ENCODE measurements around the gene E2F3.

GRCh38 chr6:20437639-20438038, 36.0 kb downstream of the E2F3 start:
- TF ChIP-seq POLR2AphosphoS5 (IDR thresholded peaks at IDR 0.05; ENCODE audit: low read depth, low read length), result no peak
- no peak for TF ChIP-seq JUND (IDR thresholded peaks at IDR 0.05)
- no peak for TF ChIP-seq CEBPB (IDR thresholded peaks at IDR 0.05; ENCODE audit: low read depth)
- no peak for TF ChIP-seq CTCF (IDR thresholded peaks at IDR 0.05 in 2 of 3, conservative IDR thresholded peaks at IDR 0.05 in 1 of 3; ENCODE audit: borderline replicate concordance in 1 of 3, insufficient read depth in 1 of 3, low read depth in 2 of 3, low read length in 2 of 3)
- no peak for TF ChIP-seq SIN3A (IDR thresholded peaks at IDR 0.05; ENCODE audit: low read depth)
- no peak for TF ChIP-seq SRF (IDR thresholded peaks at IDR 0.05; ENCODE audit: low read depth)
- TF ChIP-seq ATF3 (IDR thresholded peaks at IDR 0.05), result no peak
- TF ChIP-seq MAX (IDR thresholded peaks at IDR 0.05), result no peak
- TF ChIP-seq FOSL1 (IDR thresholded peaks at IDR 0.05; ENCODE audit: low read depth), result no peak
- TF ChIP-seq YY1 (IDR thresholded peaks at IDR 0.05; ENCODE audit: extremely low read depth, insufficient replicate concordance, low read depth, low read length), result no peak
- no peak for TF ChIP-seq EZH2phosphoT487 (IDR thresholded peaks at IDR 0.05; ENCODE audit: borderline replicate concordance)
- TF ChIP-seq EZH2 (IDR thresholded peaks at IDR 0.05), result no peak
- TF ChIP-seq POLR2A (IDR thresholded peaks at IDR 0.05; ENCODE audit: borderline replicate concordance, extremely low read depth, insufficient read depth, insufficient read length), result no peak
- TF ChIP-seq RAD21 (IDR thresholded peaks at IDR 0.05; ENCODE audit: low read depth), result no peak
